WTC11 (cell line): ENCODE results near the gene TRIM17. TPM values are rescaled to one million over a fixed set of nuclear protein-coding genes. Genes with fewer than 3 reads are reported as not detected.
A peak's percentile ranks its signal among the peaks of the same experiment; 100 is the strongest.

Source experiments
- ATAC-seq: fragments of 200-7000 bp; cut with Tn5 transposase; 2 replicates; pipeline ENCODE4 v1.10.0; 2021; ENCODE audit warnings: mild to moderate bottlenecking, moderate library complexity
- CTCF ChIA-PET: fragments of 300-600 bp; sonication (Branson Sonifier 250); formaldehyde crosslinking; loops from one replicate; lab custom pipeline; 2021; ENCODE audit warnings: antibody characterized with exemption; lab: Charles Lee
- POLR2A ChIA-PET: fragments of 350-600 bp; sonication (Branson Sonifier 250); formaldehyde crosslinking; loops from one replicate; lab custom pipeline; 2021; ENCODE audit warnings: antibody characterized with exemption; lab: Charles Lee
- DNase-seq: peaks from one replicate; pipeline ENCODE4 v3.0.0; 2021; ENCODE audit warnings: low spot score
- H3K27ac Mint-ChIP-seq: 2 replicates; pipeline ENCODE4 v1.8.0; 2021; ENCODE audit warnings: mixed read lengths
- H3K27me3 Mint-ChIP-seq: 2 replicates; pipeline ENCODE4 v1.8.0; 2021; ENCODE audit warnings: low read depth, mild to moderate bottlenecking, moderate library complexity, mixed read lengths
- H3K36me3 Mint-ChIP-seq: 2 replicates; pipeline ENCODE4 v1.8.0; 2021; ENCODE audit warnings: mixed read lengths
- H3K4me1 Mint-ChIP-seq: 2 replicates; pipeline ENCODE4 v1.8.0; 2022; ENCODE audit warnings: mixed read lengths
- H3K4me3 Mint-ChIP-seq: 2 replicates; pipeline ENCODE4 v1.8.0; 2021; ENCODE audit warnings: mild to moderate bottlenecking, moderate library complexity, mixed read lengths
- H3K9me3 Mint-ChIP-seq: 2 replicates; pipeline ENCODE4 v1.8.0; 2021; ENCODE audit warnings: mixed read lengths
- AR ChIP-seq: fragments of 250-450 bp; sonication (Bioruptor Pico); IDR thresholded peaks from 2 replicates; pipeline ENCODE4 v1.9.0; 2021; ENCODE audit warnings: mild to moderate bottlenecking
- FOXJ3 ChIP-seq: sonication (generic); formaldehyde crosslinking; IDR thresholded peaks from 2 replicates; pipeline ENCODE4 v1.9.0; 2021; ENCODE audit warnings: missing genetic modification reagents, mild to moderate bottlenecking, borderline replicate concordance
- FOXK1 ChIP-seq: sonication (generic); formaldehyde crosslinking; IDR thresholded peaks from 2 replicates; pipeline ENCODE4 v1.8.0; 2022; ENCODE audit warnings: mild to moderate bottlenecking, moderate library complexity, missing genetic modification reagents
- FOXP1 ChIP-seq: sonication (generic); formaldehyde crosslinking; IDR thresholded peaks from 2 replicates; pipeline ENCODE4 v1.8.0; 2022; ENCODE audit warnings: missing genetic modification reagents, mild to moderate bottlenecking, moderate library complexity, borderline replicate concordance
- FOXP4 ChIP-seq: sonication (generic); formaldehyde crosslinking; IDR thresholded peaks from 2 replicates; pipeline ENCODE4 v1.8.0; 2022; ENCODE audit warnings: mild to moderate bottlenecking, missing genetic modification reagents
- HMGA2 ChIP-seq: fragments of 250-450 bp; sonication (Bioruptor Pico); IDR thresholded peaks from 2 replicates; pipeline ENCODE4 v1.4.0; 2021; ENCODE audit warnings: mild to moderate bottlenecking, moderate library complexity
- JAZF1 ChIP-seq: fragments of 250-450 bp; sonication (Bioruptor Pico); IDR thresholded peaks from 2 replicates; pipeline ENCODE4 v1.9.0; 2021; ENCODE audit warnings: moderate library complexity, mild to moderate bottlenecking, inconsistent platforms
- NR3C1 ChIP-seq: sonication (generic); formaldehyde crosslinking; conservative IDR thresholded peaks from 2 replicates; pipeline ENCODE4 v1.8.1; 2023; ENCODE audit warnings: low read depth, mild to moderate bottlenecking, missing genetic modification reagents
- RORB ChIP-seq: fragments of 250-450 bp; sonication (Bioruptor Pico); IDR thresholded peaks from 2 replicates; pipeline ENCODE4 v1.9.0; 2021; ENCODE audit warnings: mild to moderate bottlenecking
- SP1 ChIP-seq: sonication (generic); formaldehyde crosslinking; conservative IDR thresholded peaks from 2 replicates; pipeline ENCODE4 v1.8.1; 2022; ENCODE audit warnings: missing genetic modification reagents
- ZMAT4 ChIP-seq: fragments of 250-450 bp; sonication (Bioruptor Pico); IDR thresholded peaks from 2 replicates; pipeline ENCODE4 v1.9.0; 2021; ENCODE audit warnings: mild to moderate bottlenecking
- ZNF121 ChIP-seq: sonication (generic); formaldehyde crosslinking; IDR thresholded peaks from 2 replicates; pipeline ENCODE4 v1.8.0; 2023; ENCODE audit warnings: missing genetic modification reagents
- ZNF281 ChIP-seq: sonication (generic); formaldehyde crosslinking; IDR thresholded peaks from 2 replicates; pipeline ENCODE4 v1.8.0; 2023; ENCODE audit warnings: mild to moderate bottlenecking, missing genetic modification reagents
- ZNF425 ChIP-seq: fragments of 250-450 bp; sonication (Bioruptor Pico); conservative IDR thresholded peaks from 2 replicates; pipeline ENCODE4 v1.9.0; 2021; ENCODE audit warnings: mild to moderate bottlenecking
- ZNF532 ChIP-seq: fragments of 250-450 bp; sonication (Bioruptor Pico); IDR thresholded peaks from 2 replicates; pipeline ENCODE4 v1.9.0; 2021; ENCODE audit warnings: mild to moderate bottlenecking, borderline replicate concordance
- total RNA-seq: library from RNA; stranded (reverse); gene quantifications from 3 replicates; pipeline ENCODE4 v1.2.3, GENCODE V29; 2021

The TRIM17 gene
- total RNA-seq, 1 experiment from 2014 or later = 2.6 TPM

GRCh38 chr1:228376262-228376628, 40.4 kb downstream of the TRIM17 start (continued):
- no peak for TF ChIP-seq ZNF281 (CRISPR knock-in tag)
- no peak for TF ChIP-seq ZMAT4 (CRISPR knock-in tag)
- TF ChIP-seq HMGA2 (CRISPR knock-in tag) = no peak
- no peak for TF ChIP-seq ZNF425 (CRISPR knock-in tag)
- no peak for TF ChIP-seq ZNF121 (CRISPR knock-in tag)
- TF ChIP-seq, all 79 proteins: peak for 0

GRCh38 chr1:228375578-228376261, 40.9 kb downstream of the TRIM17 start:
- Mint-ChIP-seq H3K27ac (no peak overlapping the region), H3K27me3 (peaks cover 20% of the 10 kb centered on the region), H3K9me3 (no peaks in the 10 kb centered on the region), H3K4me3 (no peak overlapping the region), H3K4me1 (peaks cover 12% of the 10 kb centered on the region), H3K36me3 (no peaks in the 10 kb centered on the region)
- DNase-seq (no peak), ATAC-seq (no peak)
- ChIA-PET CTCF (no interaction called here), POLR2A (interaction anchor here (0.5 kb wide), 1 partner anchor 1180 kb away, joined by 4 read pairs; no protein-coding TSS in a partner anchor)
- TF ChIP-seq HMGA2 (CRISPR knock-in tag) (no peak), FOXP1 (CRISPR knock-in tag) (peak; percentile 24; the same call in 1 of the 2 replicates)

- H3K27ac Mint-ChIP-seq = no peak overlapping the region
- no peaks in the 10 kb centered on the region for H3K9me3 Mint-ChIP-seq
- peaks cover 9% of the 10 kb centered on the region for H3K4me1 Mint-ChIP-seq
- POLR2A ChIA-PET = no interaction called here
- H3K36me3 Mint-ChIP-seq = no peaks in the 10 kb centered on the region
- DNase-seq (no peak), ATAC-seq (no peak)
- CTCF ChIA-PET = interaction anchor here (1.6 kb wide), 1 partner anchor 66 kb away, joined by 4 read pairs; no protein-coding TSS in a partner anchor
- H3K27me3 Mint-ChIP-seq = peaks cover 13% of the 10 kb centered on the region
- H3K4me3 Mint-ChIP-seq = no peak overlapping the region
- TF ChIP-seq RORB (CRISPR knock-in tag) (no peak), FOXP4 (CRISPR knock-in tag) (no peak), SP1 (CRISPR knock-in tag) (no peak), JAZF1 (CRISPR knock-in tag) (no peak), AR (CRISPR knock-in tag) (no peak), FOXK1 (CRISPR knock-in tag) (no peak), NR3C1 (no peak), FOXJ3 (no peak), ZNF532 (CRISPR knock-in tag) (no peak)
Observed at GRCh38 chr1:228374711-228375577, 41.7 kb downstream of the TRIM17 start.
